Erythroblast (primary cell): Measurements from ENCODE around the gene NADK.

Experiments used
- DNase-seq, 2 experiments: peaks; one replicate each; lab custom pipeline; 2025; lab: John Stamatoyannopoulos, UW
- GATA1 ChIP-seq: IDR thresholded peaks from 2 replicates; pipeline ENCODE4 v1.6.1; 2011; ENCODE audit warnings: low read depth, mild to moderate bottlenecking, control low read depth, low read length, moderate library complexity
- POLR2A ChIP-seq: IDR thresholded peaks from 2 replicates; pipeline ENCODE4 v1.6.1; 2011; ENCODE audit warnings: mild to moderate bottlenecking, low read length

The NADK gene

DNA sequence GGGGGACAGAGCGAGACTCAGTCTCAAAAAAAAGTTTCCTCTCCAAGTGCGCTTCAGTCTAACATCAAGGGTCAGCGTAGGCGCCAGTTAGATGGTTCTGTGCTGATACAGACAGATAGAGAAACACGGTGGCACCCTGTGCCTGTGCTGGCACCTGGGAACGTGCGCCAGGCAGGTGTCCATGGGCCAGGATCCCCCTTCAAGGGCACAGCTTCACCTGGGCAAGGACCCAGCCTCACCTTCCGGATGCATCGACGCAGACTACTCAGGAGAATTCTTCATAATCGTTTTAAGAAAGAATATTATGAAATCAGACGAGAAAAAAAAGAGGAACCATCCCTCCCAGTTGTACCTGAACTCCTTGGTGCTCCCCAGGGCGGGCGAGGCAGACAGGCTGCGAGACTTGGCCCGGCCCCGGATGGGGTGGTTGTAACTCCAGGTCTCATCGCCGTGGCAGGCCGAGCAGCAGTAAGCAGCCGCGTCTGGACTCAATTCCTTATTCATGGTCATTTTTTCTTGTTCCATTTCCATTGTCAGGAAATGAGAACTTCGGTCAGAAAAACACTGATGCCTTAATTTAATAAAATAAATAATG is 13.3 kb downstream of the NADK start:
- DNase-seq = no peak
- TF ChIP-seq GATA1 (no peak), POLR2A (no peak)

GRCh38 chr1:1763657-1764621 is 14.3 kb downstream of the NADK start:
- TF ChIP-seq GATA1 (no peak), POLR2A (no peak)
- DNase-seq = no peak

DNA sequence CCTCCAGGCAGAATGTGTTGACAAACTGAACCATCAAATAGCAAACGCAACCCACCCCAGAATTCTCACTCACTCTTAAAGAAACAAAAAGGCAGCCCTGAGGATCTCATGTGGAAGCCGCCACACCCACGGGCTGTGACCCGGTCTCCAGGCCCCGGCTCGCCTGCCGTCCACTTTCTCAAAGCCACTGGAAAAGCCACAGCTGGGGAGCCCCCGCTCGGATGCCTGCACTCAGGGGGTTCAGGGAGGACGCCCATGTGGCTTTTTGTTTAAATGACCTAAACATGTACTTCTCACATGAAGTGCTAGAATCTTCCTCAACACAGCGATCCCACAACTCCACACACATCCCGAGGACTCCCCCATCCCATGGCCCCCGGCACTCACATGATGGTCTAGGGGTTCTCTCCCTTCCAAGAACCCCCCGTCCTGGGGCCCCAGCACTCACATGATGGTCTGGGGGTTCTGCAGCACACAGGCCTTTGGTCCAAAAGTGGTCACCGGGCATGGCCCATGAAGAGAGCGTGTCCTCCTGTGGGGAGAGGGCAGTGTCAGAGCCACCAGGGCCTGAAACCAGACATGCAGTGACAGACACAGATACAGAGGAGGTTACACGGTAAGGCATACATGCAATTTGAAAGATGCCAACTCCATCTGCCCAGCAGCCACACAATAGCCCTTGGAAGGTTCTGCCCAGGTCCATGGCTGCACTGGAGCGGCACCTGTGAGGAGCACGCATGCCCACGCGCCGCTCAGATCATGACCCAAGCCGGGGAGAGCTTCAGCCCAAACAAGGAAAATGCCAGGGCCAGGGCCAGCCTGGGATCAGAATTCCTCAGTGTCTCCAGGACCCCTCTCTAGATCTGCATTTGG is 16.5 kb downstream of the NADK start:
- no peak for TF ChIP-seq POLR2A
- TF ChIP-seq GATA1 = no peak

DNA sequence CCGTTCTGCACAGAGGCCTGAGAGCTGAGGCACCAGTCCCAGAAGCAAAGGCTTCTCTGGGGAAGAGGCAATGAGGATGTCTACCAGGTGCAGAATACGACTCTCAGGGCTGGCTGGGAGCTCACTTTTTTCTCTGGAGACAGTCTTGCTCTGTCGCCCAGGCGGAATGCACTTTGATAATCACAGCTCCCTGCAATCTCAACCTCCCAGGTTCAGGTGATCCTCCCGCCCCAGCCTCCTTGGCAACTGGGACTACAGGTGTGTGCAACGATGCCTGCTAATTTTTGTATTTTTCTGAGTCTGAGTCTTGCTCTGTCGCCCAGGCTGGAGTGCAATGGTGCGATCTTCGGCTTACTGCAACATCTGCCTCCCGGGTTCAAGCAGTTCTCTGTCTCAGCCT is 17.6 kb downstream of the NADK start:
- TF ChIP-seq POLR2A = no peak
- no peak for TF ChIP-seq GATA1
- DNase-seq = no peak

More for the DNA sequence above, 16.5 kb downstream of the NADK start:
- DNase-seq = no peak

- TF ChIP-seq GATA1 = no peak
- TF ChIP-seq POLR2A = no peak
- no peak for DNase-seq
Measured at GRCh38 chr1:1760345-1760650, 18.0 kb downstream of the NADK start.

DNA sequence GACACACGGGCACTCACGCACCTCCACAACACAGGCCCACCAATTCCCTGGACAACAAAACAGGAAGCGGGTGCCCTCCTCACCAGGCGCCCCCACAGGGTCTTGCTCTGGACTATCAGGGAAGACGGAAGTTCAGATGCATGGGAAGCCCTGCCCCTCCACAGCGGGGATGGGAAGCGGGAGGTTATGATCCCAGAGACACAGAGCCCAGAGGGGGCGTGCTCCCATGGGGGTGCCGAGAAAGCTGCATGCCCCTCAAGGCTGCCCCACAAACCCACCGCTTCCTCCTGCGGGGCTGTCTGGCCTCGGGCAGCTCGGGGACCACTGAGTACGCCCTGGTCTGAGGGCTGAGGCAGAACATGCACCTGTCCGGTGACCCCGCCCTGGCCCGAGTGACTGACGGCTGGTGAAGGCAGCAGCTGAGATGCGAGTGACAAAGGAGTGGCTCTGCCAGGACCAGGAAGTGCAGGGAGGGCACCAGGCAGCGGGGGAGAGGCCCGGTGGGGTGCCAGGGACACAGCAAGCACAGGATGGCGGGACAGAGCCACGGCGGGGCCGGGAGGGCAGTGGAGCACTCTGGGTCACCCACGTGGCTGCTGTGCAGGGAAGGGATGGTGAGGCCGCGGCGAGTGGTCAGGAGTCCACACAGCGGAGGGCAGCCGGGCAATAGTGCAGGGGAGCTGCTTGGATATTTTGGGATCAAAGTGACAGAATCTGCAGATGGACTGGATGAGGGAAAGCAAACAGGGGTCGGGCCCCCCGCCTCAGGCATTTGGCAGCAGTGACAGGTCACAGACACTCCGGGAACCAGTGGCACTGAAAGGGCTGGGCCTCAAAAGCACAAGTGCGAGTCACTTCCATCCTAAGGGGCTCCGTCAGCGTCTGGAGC is 18.6 kb downstream of the NADK start:
- no peak for TF ChIP-seq GATA1
- TF ChIP-seq POLR2A = no peak

DNA sequence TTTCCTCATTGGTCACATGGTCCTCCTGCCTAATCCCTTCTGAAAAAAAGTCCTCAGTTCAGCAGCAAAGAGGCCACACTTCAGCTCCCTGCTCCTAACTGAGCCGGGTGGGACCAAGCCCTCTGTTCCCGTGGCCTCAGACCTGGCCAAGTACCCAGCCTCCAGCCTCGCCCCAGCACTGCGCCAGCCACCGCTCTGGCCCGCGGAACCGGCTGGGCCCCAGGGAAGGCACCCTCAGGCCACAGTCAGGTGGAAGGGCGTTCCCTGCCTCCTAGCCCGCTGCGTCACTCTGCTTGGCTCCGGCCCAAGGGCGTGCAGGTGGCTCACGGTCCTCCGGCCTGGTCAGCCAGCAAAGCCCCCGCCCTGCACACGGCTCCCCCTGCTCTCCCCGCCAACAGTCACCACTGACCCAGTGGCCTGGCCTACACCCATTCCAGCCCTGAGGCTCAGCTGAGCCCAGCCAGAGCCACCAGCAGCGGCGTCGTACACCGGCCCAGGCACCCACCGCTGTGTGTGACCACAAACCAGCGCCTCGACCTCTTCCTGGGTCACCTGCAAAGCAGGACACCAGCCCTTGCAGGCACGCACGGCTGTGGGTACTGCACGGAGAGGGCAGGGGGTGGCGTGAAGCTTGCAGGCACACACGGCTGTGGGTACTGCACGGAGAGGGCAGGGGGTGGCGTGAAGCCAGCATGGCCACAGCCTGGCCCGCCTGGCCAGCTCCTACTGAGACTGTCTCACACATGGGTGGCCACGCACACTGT is 19.4 kb downstream of the NADK start:
- TF ChIP-seq POLR2A = no peak
- TF ChIP-seq GATA1 = no peak
- DNase-seq = peak; percentile 68 to 72

More for the DNA sequence above, 18.6 kb downstream of the NADK start:
- no peak for DNase-seq

- no peak for DNase-seq
- TF ChIP-seq POLR2A = no peak
- TF ChIP-seq GATA1 = no peak
Measured at GRCh38 chr1:1758059-1758621, 20.1 kb downstream of the NADK start.

DNA sequence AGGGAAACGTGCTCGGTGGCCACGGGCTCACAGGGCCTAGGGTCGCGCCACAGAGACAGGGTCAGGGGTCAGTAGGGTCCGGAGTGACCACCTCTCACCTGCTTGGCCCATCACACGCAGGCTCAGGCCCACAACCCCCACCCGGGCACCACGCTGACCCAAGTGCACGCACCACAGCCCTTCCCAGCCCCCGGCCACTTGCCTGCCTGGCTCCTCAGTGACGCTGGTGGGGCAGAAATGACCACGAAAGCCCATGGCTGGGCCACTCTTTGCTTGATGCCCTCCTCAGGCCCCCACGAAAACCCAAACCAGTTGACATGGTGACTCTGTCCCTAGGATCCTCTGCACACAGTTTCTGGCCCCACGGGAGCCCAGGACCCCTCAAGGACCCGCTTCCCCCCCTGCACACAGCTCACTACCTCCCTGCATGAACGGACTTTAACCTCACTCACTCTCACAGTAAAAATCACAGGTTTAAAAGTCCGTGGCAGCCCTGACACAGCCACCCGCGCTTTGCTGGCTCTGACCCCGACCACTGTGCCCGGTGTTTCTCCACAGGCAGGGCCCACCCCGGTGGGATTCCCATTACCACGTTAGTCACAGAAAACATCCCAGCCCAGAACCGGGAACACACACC is 20.7 kb downstream of the NADK start:
- DNase-seq = no peak
- TF ChIP-seq POLR2A = no peak
- TF ChIP-seq GATA1 = no peak

- TF ChIP-seq POLR2A = no peak
- DNase-seq = no peak
Measured at GRCh38 chr1:1756661-1757421, 21.4 kb downstream of the NADK start.

DNA sequence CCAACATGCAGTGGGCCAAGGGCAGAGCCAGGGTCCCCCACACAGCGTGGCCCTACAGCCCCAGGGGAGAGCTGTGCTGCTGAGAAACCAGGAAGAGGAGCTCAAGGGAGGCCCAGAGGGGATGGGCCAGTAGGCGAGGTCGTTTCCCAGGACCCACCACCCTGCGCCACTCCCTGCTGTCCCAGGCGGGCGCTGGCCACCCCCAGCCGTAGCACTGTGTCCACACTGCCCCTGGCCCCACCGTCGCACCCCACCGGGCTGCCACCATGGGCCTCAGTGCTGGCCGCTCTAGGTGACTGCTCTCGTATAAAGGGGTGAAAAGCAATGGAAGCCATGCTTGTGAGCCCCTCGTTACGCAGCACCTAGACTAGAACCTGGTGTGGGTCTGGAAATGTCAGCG is 22.4 kb downstream of the NADK start:
- TF ChIP-seq POLR2A (no peak), GATA1 (no peak)
- no peak for DNase-seq
